Glutamatergic neuron (in vitro differentiated cells): ENCODE data around the gene PPP1R14C. TPM values are rescaled to one million over a fixed set of nuclear protein-coding genes. Genes with fewer than 3 reads are reported as not detected.

Experiments
- DNase-seq: peaks from one replicate; pipeline ENCODE4 v3.0.0; 2022
- H3K27ac Mint-ChIP-seq: one replicate; pipeline ENCODE4 v1.8.0; 2020; ENCODE audit warnings: mild to moderate bottlenecking, mixed read lengths, inconsistent platforms; ENCODE audit not compliant: unreplicated experiment
- H3K27me3 Mint-ChIP-seq: one replicate; pipeline ENCODE4 v1.8.0; 2020; ENCODE audit warnings: mild to moderate bottlenecking, moderate library complexity, mixed read lengths, inconsistent platforms; ENCODE audit not compliant: unreplicated experiment
- H3K36me3 Mint-ChIP-seq: one replicate; pipeline ENCODE4 v1.8.0; 2020; ENCODE audit warnings: mild to moderate bottlenecking, mixed read lengths, inconsistent platforms; ENCODE audit not compliant: unreplicated experiment
- H3K4me1 Mint-ChIP-seq: one replicate; pipeline ENCODE4 v1.8.0; 2020; ENCODE audit warnings: mild to moderate bottlenecking, low read depth, mixed read lengths, inconsistent platforms; ENCODE audit not compliant: unreplicated experiment
- H3K4me3 Mint-ChIP-seq: one replicate; pipeline ENCODE4 v1.8.0; 2020; ENCODE audit warnings: mild to moderate bottlenecking, mixed read lengths, inconsistent platforms; ENCODE audit not compliant: unreplicated experiment
- H3K9me3 Mint-ChIP-seq: one replicate; pipeline ENCODE4 v1.8.0; 2020; ENCODE audit warnings: mild to moderate bottlenecking, moderate library complexity, mixed read lengths, inconsistent platforms; ENCODE audit not compliant: unreplicated experiment
- CTCF ChIP-seq: fragments of 200-600 bp; sonication (generic); IDR thresholded peaks from one replicate; pipeline ENCODE4 v1.5.0; 2021; ENCODE audit not compliant: partially characterized antibody, unreplicated experiment
- total RNA-seq: library from RNA; stranded (reverse); fragmentation: NEBNext Ultra II Directional; extraction: Animal tissue kit (Norgen Biotek cat#: 25700); gene quantifications from one replicate; pipeline ENCODE4 v1.2.1, GENCODE V29; 2021; ENCODE audit not compliant: unreplicated experiment

Gene PPP1R14C
- total RNA-seq, 1 donor from 2014 or later: 4.1 TPM

- Mint-ChIP-seq H3K9me3 (peaks cover 36% of the 10 kb centered on the region), H3K4me1 (peaks cover 71% of the 10 kb centered on the region), H3K27me3 (peaks cover 29% of the 10 kb centered on the region), H3K4me3 (no peak overlapping the region), H3K27ac (peak overlapping the region; percentile 38), H3K36me3 (peaks cover 6% of the 10 kb centered on the region)
- TF ChIP-seq CTCF: no peak
- no peak for DNase-seq
Observed at GRCh38 chr6:150270330-150271052, 127.6 kb downstream of the PPP1R14C start.

- Mint-ChIP-seq H3K27ac (no peak overlapping the region), H3K4me3 (no peak overlapping the region), H3K36me3 (peaks cover 6% of the 10 kb centered on the region), H3K27me3 (peaks cover 29% of the 10 kb centered on the region), H3K4me1 (peaks cover 71% of the 10 kb centered on the region), H3K9me3 (peaks cover 36% of the 10 kb centered on the region)
- no peak for DNase-seq
- no peak for TF ChIP-seq CTCF
Observed at GRCh38 chr6:150271172-150271500, 128.3 kb downstream of the PPP1R14C start.

- Mint-ChIP-seq H3K4me3 (peak overlapping the region; percentile 35), H3K36me3 (peaks cover 6% of the 10 kb centered on the region), H3K27me3 (peaks cover 29% of the 10 kb centered on the region), H3K27ac (peak overlapping the region; percentile 98), H3K9me3 (peaks cover 36% of the 10 kb centered on the region), H3K4me1 (peaks cover 71% of the 10 kb centered on the region)
- no peak for DNase-seq
- TF ChIP-seq CTCF: no peak
Observed at GRCh38 chr6:150271501-150272263, 128.8 kb downstream of the PPP1R14C start.

- DNase-seq: no peak
- Mint-ChIP-seq H3K4me3 (peak overlapping the region; percentile 36), H3K36me3 (peaks cover 6% of the 10 kb centered on the region), H3K4me1 (peaks cover 71% of the 10 kb centered on the region), H3K27me3 (peaks cover 29% of the 10 kb centered on the region), H3K27ac (peak overlapping the region; percentile 98), H3K9me3 (peaks cover 36% of the 10 kb centered on the region)
- no peak for TF ChIP-seq CTCF
Observed at GRCh38 chr6:150272264-150272975, 129.6 kb downstream of the PPP1R14C start.
